Measurements from ENCODE around the gene USP38. TPM values are rescaled to one million over a fixed set of nuclear protein-coding genes. Genes with fewer than 3 reads are reported as not detected.

USP38 gene
- polyA plus RNA-seq, 1 of the 3 experiments (the other 2 are of a cell fraction) = 4.3 TPM

GRCh38 chr4:143252478-143252877, 67.8 kb downstream of the USP38 start:
- no peak overlapping the region for H2AFZ ChIP-seq (ENCODE audit: low read depth)
- no peaks in the 10 kb centered on the region for H4K20me1 ChIP-seq (ENCODE audit: insufficient read depth)
- no peaks in the 10 kb centered on the region; a peak in 1 of 4 replicates for H3K4me1 ChIP-seq (ENCODE audit: control insufficient read depth in 1 of 2, insufficient read depth in 2 of 2, low read depth in 1 of 2, low read length in 1 of 2)
- no peak overlapping the region for H3K4me3 ChIP-seq (ENCODE audit: low read depth in 2 of 2, low read length in 1 of 2)
- ChIA-PET POLR2A (no interaction called here), CTCF (no interaction called here)
- 88% methylated on average over 3 of the region's 3 CpGs for WGBS (ENCODE audit: low lambda C conversion rate)
- no peaks in the 10 kb centered on the region for H3K27me3 ChIP-seq (ENCODE audit: insufficient read depth)
- H3K9me2 ChIP-seq = no peaks in the 10 kb centered on the region
- no peak for TF ChIP-seq POLR2AphosphoS5 (IDR thresholded peaks at IDR 0.05; ENCODE audit: low read depth, low read length)
- TF ChIP-seq TEAD4 (IDR thresholded peaks at IDR 0.05; ENCODE audit: borderline replicate concordance, insufficient read depth) = no peak
- no peak for TF ChIP-seq SIN3A (IDR thresholded peaks at IDR 0.05; ENCODE audit: borderline replicate concordance, low read depth, low read length)
- no peak for TF ChIP-seq TCF12 (IDR thresholded peaks at IDR 0.05)
- no peak for TF ChIP-seq RAD21 (IDR thresholded peaks at IDR 0.05; ENCODE audit: low read length)
- no peak overlapping the region for H3K27ac ChIP-seq (ENCODE audit: low read depth in 2 of 2, low read length in 1 of 2)
- H3K9me3 ChIP-seq = no peaks in the 10 kb centered on the region
- H3K36me3 ChIP-seq (replicated peaks in 1 of 2; ENCODE audit: control insufficient read depth in 1 of 2, insufficient read depth in 2 of 2, low read length in 1 of 2) = no peaks in the 10 kb centered on the region
- DNase-seq = no peak
- H3K79me2 ChIP-seq (ENCODE audit: insufficient read depth) = no peaks in the 10 kb centered on the region
- peaks cover 3% of the 10 kb centered on the region for H3F3A ChIP-seq (replicated peaks; ENCODE audit: insufficient read depth)
- H3K4me2 ChIP-seq = no peak overlapping the region
- no peak overlapping the region for H3K9ac ChIP-seq

- no peaks in the 10 kb centered on the region for H3K36me3 ChIP-seq (replicated peaks in 1 of 2; ENCODE audit: control insufficient read depth in 1 of 2, insufficient read depth in 2 of 2, low read length in 1 of 2)
- no peak for DNase-seq
These were observed 68.4 kb downstream of the USP38 start for GRCh38 chr4:143253166-143253565.

More at GRCh38 chr4:143253166-143253565, 68.4 kb downstream of the USP38 start:
- Histone ChIP-seq H3K4me3 (ENCODE audit: low read depth in 2 of 2, low read length in 1 of 2) (no peak overlapping the region), H3K9me2 (no peaks in the 10 kb centered on the region), H3K4me2 (no peak overlapping the region), H3K27me3 (ENCODE audit: insufficient read depth) (no peaks in the 10 kb centered on the region), H3K4me1 (ENCODE audit: control insufficient read depth in 1 of 2, insufficient read depth in 2 of 2, low read depth in 1 of 2, low read length in 1 of 2) (no peaks in the 10 kb centered on the region; a peak in 1 of 4 replicates), H2AFZ (ENCODE audit: low read depth) (peak overlapping the region; percentile 32; the same call in 1 of the 2 replicates), H3K79me2 (ENCODE audit: insufficient read depth) (no peaks in the 10 kb centered on the region), H4K20me1 (ENCODE audit: insufficient read depth) (no peaks in the 10 kb centered on the region), H3K9ac (no peak overlapping the region), H3K27ac (ENCODE audit: low read depth in 2 of 2, low read length in 1 of 2) (no peak overlapping the region), H3F3A (replicated peaks; ENCODE audit: insufficient read depth) (peaks cover 3% of the 10 kb centered on the region), H3K9me3 (no peaks in the 10 kb centered on the region)
- WGBS (ENCODE audit: low lambda C conversion rate) = 82% methylated on average over 2 of the region's 2 CpGs
- TF ChIP-seq CHD2 (IDR thresholded peaks at IDR 0.05; ENCODE audit: low read length, partially characterized antibody) (no peak), IRF3 (IDR thresholded peaks at IDR 0.05; ENCODE audit: low read depth, low read length) (no peak), FOXM1 (IDR thresholded peaks at IDR 0.05; ENCODE audit: low read depth) (no peak), ELF1 (IDR thresholded peaks at IDR 0.05) (no peak), USF2 (IDR thresholded peaks at IDR 0.05; ENCODE audit: borderline replicate concordance, low read depth, low read length) (no peak), SIN3A (IDR thresholded peaks at IDR 0.05; ENCODE audit: borderline replicate concordance, low read depth, low read length) (no peak), RCOR1 (IDR thresholded peaks at IDR 0.05; ENCODE audit: low read length) (no peak), PBX3 (IDR thresholded peaks at IDR 0.05) (no peak), CTCF (IDR thresholded peaks at IDR 0.05) (no peak), TAF1 (IDR thresholded peaks at IDR 0.05; ENCODE audit: borderline replicate concordance, low read depth, low read length) (no peak), MAX (IDR thresholded peaks at IDR 0.05; ENCODE audit: low read depth) (no peak), EP300 (IDR thresholded peaks at IDR 0.05; ENCODE audit: borderline replicate concordance in 1 of 2, low read depth in 1 of 2, low read length in 1 of 2) (no peak), RXRA (IDR thresholded peaks at IDR 0.05; ENCODE audit: borderline replicate concordance, low read depth) (no peak), GABPA (IDR thresholded peaks at IDR 0.05; ENCODE audit: low read depth) (no peak)
- CTCF ChIA-PET = no interaction called here
- POLR2A ChIA-PET = no interaction called here

Data from SK-N-SH (cell line).